ENCODE results near the gene GDPD4. TPM values are rescaled to one million over a fixed set of nuclear protein-coding genes. Genes with fewer than 3 reads are reported as not detected.

The GDPD4 gene
- total RNA-seq, 1 experiment from 2014 or later = not detected

- H3K27me3 ChIP-seq (ENCODE audit: control insufficient read depth, insufficient read depth, low read length) = no peaks in the 10 kb centered on the region
- no peak for ATAC-seq
- TF ChIP-seq TCF7L2 (IDR thresholded peaks at IDR 0.05; ENCODE audit: low read depth, low read length) (no peak), POLR2AphosphoS5 (IDR thresholded peaks at IDR 0.05; ENCODE audit: low read depth, low read length) (no peak), CTCF (IDR thresholded peaks at IDR 0.05) (no peak), SIN3A (IDR thresholded peaks at IDR 0.05; ENCODE audit: borderline replicate concordance, insufficient read depth, low read depth, low read length) (no peak)
- POLR2A ChIA-PET = no interaction called here
- no peak overlapping the region for H3K27ac ChIP-seq (ENCODE audit: low read length)
- H3K4me1 ChIP-seq (ENCODE audit: control insufficient read depth, insufficient read depth, low read length) = no peaks in the 10 kb centered on the region
- intact Hi-C loops (cut with micrococcal nuclease; ENCODE audit: unreplicated experiment) (no loop called here), in situ Hi-C loops (cut with HindIII; ENCODE audit: low pct_unique_long_range_greater_than_20kb, low sequenced_read_pairs) (no loop called here)
- no peak overlapping the region for H3K4me3 ChIP-seq (ENCODE audit: low read depth in 2 of 2, low read length in 2 of 2)
- DNase-seq (ENCODE audit: low read depth, low spot score) = no peak
- no TSS peak for BruUV-seq (replicated peaks)
- H3K9me3 ChIP-seq (ENCODE audit: control insufficient read depth, insufficient read depth, low read depth, low read length) = no peaks in the 10 kb centered on the region
- H3K36me3 ChIP-seq (ENCODE audit: control insufficient read depth, insufficient read depth, low read length) = no peaks in the 10 kb centered on the region
- CTCF ChIA-PET = no interaction called here
These were observed 64.6 kb downstream of the GDPD4 start for GRCh38 chr11:77236901-77237300.

GRCh38 chr11:77233011-77233410, 68.5 kb downstream of the GDPD4 start:
- ChIA-PET CTCF (interaction anchor here (0.7 kb wide), 1 partner anchor 174 kb away, joined by 7 read pairs; no protein-coding TSS in a partner anchor), POLR2A (no interaction called here)
- no TSS peak for BruUV-seq (replicated peaks)

More at GRCh38 chr11:77233011-77233410, 68.5 kb downstream of the GDPD4 start:
- no peaks in the 10 kb centered on the region for H3K9me3 ChIP-seq (ENCODE audit: control insufficient read depth, insufficient read depth, low read depth, low read length)
- ATAC-seq (no peak), DNase-seq (ENCODE audit: low read depth, low spot score) (no peak)
- H3K27ac ChIP-seq (ENCODE audit: low read length) = no peak overlapping the region
- intact Hi-C loops (cut with micrococcal nuclease; ENCODE audit: unreplicated experiment) = no loop called here
- TF ChIP-seq CTCF (IDR thresholded peaks at IDR 0.05) (no peak), SIN3A (IDR thresholded peaks at IDR 0.05; ENCODE audit: borderline replicate concordance, insufficient read depth, low read depth, low read length) (no peak), TCF7L2 (IDR thresholded peaks at IDR 0.05; ENCODE audit: low read depth, low read length) (no peak), REST (IDR thresholded peaks at IDR 0.05; ENCODE audit: insufficient read depth in 1 of 2, low read depth in 2 of 2, low read length in 1 of 2) (no peak), POLR2AphosphoS5 (IDR thresholded peaks at IDR 0.05; ENCODE audit: low read depth, low read length) (no peak)
- H3K36me3 ChIP-seq (ENCODE audit: control insufficient read depth, insufficient read depth, low read length) = no peaks in the 10 kb centered on the region
- in situ Hi-C loops (cut with HindIII; ENCODE audit: low pct_unique_long_range_greater_than_20kb, low sequenced_read_pairs) = no loop called here
- no peaks in the 10 kb centered on the region for H3K4me1 ChIP-seq (ENCODE audit: control insufficient read depth, insufficient read depth, low read length)
- no peaks in the 10 kb centered on the region; the same call in 1 of the 2 replicates for H3K27me3 ChIP-seq (ENCODE audit: control insufficient read depth, insufficient read depth, low read length)
- no peak overlapping the region for H3K4me3 ChIP-seq (ENCODE audit: low read depth in 2 of 2, low read length in 2 of 2)
